Measurements from ENCODE around the gene LSAMP.

The LSAMP gene

DNA sequence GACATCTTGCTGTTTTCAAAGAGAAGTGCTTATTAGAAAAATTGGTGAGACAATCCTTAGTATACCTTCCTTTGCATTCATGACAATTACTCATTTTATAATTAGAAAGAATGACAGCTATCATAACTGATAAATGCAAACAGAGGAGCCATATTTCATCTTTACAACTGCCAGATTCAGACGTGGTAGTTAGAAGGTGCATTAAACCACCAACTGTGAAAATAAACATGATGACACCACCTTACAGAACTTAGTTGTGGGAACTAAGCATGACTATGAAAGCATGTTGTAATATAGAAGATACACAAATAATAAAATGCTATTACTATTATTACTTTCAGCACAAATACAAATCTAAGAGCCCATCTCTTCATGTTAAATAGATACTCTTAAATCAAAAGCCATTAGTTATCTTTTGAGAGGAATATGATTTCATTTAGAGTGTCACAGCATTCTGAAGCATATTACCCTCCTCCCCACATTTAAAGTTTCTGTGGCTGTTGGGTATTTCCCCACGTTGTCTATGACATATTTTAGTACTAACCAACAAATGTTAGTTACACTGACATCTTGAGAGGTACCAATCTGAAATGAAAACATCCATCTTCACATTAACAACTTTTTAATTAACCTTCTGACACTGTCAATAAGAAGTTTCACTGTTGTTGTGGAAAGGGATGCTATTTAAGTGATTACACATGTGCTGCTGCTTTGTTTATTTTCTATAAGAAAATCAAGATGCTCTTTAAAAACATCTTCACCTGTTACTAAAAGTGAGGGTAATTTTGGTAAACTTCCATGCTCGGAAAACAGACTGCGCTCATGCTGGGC lies 163.8 kb downstream of the LSAMP start:
- DNase-seq, result no peak

DNA sequence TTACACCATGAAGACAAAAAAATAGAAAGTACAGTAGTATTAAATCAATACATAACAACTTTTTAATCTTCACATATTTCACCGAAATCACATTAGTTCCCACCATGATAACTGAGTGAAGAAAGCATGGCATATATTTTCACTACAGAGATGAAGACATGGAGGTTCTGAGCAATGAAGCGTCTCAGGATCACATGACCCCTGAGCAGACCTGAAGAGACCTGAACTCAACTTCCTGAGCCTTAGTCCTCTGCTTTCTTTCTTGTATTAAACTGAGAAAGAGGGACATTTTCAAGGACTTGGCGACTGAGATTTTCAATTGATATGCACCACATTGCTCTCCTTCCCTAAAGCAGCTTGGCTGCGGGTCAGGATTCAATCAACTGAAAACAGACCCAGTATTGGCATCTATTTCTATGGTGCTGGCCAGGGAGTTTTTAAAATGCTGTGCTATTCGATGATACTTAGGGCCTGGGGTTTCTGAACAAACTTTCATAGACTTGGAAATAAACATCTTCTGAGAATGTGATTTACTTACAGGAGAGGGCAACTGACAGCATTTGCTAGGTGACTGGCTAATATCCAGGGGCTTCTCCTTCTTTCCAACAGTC lies 165.1 kb downstream of the LSAMP start:
- DNase-seq, result no peak

DNA sequence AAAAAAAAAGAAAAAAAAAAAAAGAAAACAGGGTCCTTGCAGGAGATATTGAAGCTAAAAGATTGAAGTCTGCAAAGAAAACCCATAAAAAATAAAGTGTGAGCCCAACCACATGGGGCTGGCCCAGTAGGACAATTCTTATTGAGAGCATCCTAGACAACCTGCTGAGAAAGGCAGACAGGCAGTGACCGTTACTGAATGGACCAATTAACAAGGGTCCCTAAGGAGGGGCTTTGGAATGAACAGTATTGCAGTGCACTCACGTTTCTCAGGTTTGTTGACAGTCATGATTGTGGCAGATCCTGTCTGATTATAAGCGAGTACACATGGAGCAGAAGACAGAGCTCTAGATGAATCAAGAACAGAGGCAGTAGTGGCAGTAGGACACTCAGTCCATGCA lies 168.6 kb downstream of the LSAMP start:
- DNase-seq, result no peak

DNA sequence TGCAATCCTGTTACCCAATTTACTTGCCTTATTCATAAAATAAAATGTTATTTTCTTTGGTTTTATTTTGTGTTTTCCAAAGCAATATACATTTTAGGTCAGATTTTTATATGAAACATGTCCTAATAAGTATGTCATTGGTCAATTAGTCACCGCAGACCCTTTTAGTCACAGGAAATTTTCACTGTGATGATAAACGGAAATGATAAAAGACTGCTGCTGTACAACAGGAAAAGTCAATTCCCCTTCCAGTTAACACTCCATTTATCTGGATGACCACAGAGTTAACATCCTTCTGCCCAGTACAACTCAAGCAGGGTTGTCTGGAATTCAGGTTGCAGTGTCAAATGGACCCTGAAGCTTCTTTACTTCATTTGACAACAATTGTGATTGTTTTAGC lies 175.2 kb downstream of the LSAMP start:
- no peak for DNase-seq

DNA sequence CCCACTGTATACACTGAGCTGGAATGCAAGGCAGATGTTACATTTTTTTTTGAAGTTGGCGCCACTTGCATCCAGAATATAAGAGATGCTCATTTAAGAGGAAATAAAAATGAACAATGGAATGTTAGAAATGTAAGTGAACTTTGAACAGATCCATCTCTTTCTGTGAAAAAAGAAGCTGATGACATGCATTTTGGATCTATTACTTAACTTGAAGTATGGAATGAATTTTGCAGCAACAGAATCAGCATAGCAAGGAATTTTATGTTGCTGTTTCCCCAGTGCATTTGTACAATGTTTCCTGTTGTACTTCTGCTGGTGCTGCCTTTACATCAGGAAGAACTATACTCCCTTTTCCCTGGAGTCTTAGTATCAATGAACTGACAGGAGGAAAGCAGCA lies 178.2 kb downstream of the LSAMP start:
- no peak for DNase-seq

DNA sequence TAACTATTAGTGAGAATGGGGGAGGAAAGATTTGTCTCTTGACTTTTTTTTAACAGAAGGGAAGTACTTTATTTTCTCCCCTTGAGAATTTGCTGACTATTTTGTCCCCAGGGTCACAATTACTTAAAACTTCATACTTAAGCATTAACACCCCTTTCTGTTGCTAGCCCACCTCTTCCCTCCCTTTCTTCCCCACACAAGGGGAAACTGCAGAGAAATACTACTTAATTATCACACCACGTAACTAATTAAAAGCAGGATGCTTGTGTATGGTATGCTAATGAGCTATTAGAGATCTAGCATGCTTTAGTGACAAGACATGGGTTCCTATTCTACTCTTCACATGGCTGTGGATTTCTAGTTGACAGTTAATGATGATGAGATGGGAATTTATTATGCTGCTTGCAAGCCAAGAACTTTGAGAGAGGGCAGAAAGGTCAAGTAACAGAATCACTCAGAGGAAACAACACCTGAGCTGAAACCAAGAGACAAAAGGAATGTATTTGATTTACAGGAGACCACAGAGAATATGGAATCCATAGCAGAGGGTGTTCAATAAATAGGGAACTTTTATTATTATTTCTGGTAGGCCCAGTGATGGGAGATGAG lies 179.2 kb downstream of the LSAMP start:
- DNase-seq, result no peak

DNA sequence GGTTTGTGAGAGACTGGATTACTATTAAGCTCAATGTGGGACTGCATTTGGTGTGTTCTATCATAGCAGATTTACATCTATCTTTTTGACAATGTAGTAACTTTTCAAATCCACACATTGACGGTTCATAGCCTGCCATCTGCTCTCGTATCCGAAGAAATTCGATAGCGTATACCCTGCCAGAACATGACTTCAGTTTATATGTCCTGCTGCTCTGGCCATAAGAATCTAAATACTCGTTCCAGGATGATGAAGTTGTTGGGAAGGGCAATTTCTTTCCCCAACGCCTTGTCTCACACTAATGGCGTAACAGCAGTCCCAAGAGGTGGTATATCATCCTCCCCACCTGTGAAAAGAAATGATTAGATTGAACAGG lies 180.0 kb downstream of the LSAMP start:
- DNase-seq, result no peak

DNA sequence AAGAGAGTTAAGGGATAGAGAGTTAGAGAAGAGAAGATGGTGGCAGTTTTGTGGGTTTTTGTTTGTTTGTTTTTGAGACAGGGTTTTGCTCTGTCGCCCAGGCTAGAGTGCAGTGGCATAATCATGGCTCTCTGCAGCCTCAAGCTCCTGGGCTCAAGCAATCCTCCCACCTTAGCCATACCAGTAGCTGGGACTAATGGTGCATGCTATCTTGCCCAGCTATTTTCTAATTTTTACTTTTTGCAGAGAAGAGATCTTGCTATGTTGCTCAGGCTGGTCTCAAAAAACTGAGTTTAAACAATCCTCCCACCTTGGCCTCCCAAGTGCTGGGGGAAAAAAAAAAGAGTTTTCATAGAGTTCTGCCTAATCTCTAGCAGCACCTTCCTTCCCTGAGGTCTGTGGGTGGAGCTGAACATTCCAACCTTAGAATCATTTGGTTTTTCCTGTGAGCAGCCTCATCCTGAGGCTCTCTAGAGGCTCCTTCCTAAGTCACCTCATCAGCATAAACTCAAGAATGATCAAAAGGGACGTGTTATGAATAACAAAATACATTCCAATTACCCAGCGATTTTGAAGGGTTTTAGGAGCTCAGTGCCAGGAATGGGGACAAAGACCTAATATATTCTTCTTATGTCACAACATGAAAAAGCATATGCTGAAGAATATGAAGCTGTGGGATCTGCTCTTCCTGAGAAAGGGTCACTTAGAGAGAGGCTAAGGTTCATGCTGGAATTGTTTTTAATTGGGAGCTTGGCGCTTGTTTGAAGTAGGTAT lies 180.6 kb downstream of the LSAMP start:
- DNase-seq, result no peak

DNA sequence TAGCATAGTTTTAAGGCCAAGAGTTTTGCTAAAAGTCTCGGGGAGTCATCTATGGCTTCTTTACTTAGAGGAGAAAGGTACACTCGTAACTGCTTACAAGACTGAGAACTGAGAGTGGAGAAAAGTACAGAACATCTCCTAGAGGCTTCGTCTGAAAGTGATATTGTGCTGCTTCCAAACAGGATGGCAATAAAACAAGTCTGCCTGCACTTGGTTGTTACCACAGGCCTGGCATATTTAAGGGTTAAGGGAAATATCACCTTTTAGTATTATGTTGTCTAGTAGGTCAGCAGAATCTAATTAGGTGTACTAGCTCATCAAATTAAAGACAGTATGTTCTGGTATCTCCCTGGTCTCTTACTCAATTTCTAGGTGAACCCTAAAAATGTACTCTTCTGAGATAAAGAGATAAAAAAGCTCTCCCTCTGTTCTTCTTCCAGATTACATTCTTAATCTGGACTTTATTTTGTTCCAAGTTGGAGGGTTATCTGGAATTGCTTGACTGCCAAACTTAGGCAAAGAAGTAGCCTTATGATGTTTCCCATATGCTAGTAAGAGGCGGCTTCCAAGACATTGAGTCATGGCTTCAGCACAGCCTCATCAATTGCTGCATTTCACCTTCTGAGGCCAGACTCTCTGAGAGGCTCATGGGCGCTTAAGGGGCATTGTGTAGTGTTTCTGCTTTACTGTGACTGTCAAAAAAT lies 181.3 kb downstream of the LSAMP start:
- no peak for DNase-seq

DNA sequence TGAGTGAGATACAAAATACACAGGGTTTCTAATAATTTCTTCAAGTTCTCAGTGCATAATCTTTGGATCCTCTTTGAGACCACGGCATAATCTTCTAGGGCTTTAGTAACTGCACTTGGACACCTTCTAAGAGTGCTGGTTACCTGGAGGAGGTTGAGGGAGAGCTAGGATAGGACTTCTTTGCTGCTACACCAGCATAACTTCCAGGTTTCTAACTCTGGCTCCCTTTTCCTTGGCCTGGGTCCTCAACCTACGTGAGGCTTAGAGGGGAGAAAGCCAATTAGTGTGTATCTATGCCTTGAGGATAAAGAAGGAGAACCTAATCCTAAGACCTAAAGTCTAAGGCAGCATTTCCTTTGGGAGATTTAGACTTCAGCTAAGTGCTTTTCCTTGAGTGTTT lies 184.8 kb downstream of the LSAMP start:
- no peak for DNase-seq

DNA sequence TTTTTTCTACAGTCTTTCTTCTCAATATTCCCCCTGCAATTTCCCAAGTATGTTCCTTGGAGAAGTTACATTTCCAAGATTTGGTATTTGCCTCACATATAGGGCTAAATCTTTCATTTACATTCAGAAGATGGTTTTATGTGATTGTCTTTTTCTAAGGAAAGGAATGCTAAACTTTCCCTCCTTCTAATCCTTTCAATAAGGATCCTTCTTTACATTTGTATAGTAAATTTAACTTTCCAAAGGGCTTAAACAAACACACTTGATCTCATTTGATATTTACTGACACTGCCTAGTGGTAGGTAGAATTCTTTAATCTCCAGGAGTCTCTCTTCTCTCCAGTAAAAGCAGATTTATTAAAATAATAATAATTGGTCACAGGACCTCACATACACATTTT lies 185.3 kb downstream of the LSAMP start:
- no peak for DNase-seq

DNA sequence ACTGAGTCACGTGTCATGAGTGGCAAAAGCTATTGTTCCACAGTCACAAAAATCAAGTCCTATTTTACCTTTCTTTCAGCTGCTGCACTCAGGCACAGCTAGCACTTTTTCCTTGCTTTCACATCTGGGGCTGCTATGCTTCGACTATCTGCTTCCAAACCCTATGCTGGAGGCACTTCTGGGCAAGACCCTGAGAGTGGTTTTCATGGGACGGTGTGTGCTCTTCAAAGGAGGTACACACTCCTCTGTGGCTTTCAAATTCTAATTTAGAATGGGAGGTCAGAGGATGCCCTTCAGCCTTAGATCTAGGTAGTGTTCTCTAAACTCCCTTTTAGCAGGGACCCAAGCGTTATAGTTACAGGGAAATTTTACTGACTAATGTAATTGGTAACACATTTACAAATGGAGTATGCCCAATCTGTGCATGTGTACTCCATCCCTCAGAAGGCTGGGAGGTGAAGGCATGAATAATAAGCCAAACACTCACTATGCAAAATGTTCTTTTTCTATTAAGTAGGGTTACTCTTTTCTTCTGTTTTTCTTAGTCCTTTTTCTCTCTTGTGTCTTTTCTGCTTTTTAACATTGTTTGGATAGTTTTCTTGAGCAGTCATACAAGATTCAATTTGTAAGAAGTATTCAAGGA lies 188.3 kb downstream of the LSAMP start:
- no peak for DNase-seq

DNA sequence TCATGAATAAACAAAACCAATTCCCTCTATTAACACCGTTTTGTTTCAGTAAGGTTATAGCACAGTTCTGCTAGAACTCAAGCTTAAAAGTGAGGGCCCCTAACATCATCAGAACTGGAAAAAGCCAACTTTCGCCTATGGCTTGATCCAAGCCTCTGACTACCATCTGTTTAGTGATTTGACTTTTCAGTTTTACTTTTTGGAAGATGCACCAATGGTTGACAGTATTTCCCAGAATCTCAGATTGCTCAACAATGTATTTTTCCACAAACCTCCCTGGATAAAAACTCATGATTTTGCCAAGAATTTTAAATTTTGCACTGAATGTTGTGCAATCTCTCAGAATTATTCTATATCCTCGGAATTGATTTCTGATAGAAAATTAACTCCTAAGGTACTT lies 190.7 kb downstream of the LSAMP start:
- no peak for DNase-seq

DNA sequence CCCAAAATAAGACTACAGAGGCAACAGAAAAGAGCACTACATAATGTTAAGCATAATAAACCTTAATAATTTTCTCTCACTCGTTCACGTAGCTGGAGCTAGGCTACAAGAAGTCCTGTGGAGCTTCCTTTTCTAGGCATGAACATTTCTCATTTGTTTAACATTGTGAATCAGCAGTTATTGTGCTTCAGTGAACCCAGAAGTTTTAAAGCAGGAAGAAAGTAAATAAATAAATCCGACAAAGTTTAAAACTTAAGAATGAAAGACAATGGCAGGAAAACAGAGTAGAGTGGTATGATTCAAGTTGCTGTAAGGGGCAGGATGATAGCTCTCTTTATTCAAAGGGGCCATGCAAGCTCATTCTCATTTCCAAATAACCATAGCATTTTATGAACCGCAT lies 191.8 kb downstream of the LSAMP start:
- DNase-seq, result no peak

DNA sequence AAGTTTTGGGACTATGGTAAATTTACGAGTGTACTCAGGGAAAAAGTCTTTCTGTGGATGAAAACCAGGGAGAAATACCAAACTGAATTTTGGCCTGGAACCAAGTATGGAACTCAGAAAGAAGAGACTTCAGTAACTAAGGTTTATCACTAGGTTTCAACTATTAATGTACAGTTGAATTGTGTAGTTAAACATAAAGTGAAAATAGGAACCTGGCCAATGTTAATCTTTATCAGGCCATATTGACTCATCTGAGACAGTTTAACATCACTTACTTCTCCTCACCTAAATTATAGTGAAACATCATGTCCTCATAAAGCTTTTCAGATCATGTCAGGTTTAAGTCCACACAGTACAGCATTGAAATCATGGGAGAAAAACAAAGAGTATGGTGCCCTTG lies 197.7 kb downstream of the LSAMP start:
- no peak for DNase-seq

DNA sequence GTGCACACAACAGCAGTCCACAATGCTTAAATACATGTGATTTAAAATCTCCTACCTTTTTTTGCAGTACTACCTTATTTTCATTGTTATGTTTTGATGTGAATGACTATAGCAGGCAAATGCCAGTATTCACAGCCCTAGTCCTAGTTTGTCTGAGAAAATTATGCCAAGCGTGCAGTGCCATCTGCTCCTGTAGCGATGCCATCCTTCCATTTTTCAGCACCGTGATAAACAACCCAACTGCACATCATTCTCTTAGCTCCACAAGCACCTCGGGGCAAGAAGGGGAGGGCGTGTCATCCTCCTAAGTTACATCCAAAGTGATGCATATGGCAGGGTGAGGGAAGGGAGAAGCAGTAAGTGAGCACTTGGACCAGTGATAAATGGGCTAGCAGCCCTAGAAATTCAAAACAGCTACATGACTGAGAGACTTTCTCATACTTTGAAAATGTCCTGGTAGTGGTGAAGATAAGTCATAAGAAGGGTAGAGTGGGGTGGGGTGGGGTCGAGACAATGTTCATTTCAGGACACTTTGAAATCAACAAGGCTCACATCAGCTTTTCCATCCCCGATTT lies 198.8 kb downstream of the LSAMP start:
- no peak for DNase-seq

DNA sequence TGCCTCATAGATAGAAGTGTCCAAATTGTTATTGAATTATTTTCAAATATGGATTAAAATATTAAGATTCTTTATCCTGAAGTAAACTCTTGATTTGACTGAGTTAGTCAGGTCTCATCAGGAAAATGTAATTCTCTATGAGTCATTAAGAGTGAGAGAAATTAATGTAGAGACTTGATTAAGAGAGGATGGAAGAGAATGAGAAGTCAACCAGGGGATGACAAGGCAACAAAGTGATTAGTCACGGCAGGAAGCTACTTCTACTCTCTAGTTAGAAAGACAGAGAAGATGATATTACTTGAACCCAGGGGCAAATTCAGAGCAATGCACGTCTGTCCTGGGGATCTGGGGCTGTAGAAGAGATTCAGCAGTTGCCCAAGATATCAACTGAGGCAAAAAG lies 202.5 kb downstream of the LSAMP start:
- DNase-seq, result no peak

DNA sequence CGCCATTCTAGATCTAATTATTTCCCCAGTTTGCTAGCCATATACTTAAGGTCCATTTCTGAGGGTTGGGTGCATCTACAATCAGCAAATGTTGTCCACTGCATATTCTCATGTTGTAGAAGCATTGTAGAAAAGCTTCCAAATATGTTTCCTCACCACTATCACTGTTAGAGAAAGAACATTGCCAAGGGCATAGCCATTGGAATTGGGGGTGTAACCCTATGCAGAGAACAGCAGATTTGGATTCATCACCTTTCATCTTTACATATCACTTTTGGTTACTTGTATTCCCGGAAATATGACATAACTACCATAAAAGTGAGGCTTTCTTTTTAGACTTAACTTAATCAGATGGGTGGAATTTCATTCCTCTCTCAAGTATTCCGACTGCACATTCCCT lies 203.6 kb downstream of the LSAMP start:
- DNase-seq, result no peak

DNA sequence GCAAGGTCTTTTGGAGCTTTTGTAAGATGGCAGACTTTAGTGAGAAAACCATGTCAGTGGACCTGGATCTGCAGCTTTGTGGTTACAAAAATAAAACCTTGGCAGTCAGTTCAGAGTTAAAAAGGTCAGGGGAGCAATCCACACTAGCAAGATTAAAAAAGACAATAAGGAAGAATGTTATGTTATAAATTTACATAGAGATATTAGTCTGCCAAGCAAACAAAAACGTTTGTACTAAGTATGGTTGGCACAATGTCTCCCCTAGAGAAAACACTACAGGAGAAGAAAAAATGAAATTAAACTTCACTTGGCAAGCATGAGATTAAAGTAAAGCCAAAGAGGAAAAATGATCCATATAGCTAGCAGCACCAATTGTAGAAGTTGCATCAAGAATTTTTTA lies 205.0 kb downstream of the LSAMP start:
- no peak for DNase-seq

DNA sequence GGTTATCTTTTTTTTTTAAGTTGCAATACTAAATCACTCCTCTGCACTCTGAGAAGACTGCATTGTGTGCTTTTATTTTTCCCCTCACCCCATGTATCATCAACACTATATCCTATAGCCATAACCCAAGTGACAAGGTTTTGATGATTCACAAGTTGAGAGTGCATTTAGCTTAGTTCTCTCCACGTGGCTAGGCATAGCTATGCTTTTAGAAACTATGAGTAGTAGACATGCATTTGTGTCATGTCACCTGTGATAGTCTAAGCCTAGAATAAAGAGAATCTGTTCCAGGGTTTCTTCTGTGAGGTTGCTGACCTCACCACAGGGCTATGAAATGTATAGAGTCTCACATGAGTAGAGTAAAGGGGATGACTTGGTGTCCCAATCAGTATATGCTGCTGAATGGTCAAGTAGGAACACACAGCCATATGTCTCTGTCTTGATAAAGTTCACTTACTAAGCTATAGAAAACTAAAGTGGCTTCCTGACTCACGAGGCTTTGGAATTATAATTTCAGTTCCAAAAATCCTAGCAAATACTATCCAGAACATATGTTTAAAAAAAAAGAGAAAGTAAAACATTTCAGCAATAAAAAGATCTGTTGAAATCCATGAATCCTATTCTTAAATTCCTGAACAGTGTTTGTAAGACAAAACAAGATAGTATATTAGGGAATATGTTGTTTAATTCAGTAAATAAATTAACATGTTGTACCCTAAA lies 206.3 kb downstream of the LSAMP start:
- DNase-seq, result no peak

DNA sequence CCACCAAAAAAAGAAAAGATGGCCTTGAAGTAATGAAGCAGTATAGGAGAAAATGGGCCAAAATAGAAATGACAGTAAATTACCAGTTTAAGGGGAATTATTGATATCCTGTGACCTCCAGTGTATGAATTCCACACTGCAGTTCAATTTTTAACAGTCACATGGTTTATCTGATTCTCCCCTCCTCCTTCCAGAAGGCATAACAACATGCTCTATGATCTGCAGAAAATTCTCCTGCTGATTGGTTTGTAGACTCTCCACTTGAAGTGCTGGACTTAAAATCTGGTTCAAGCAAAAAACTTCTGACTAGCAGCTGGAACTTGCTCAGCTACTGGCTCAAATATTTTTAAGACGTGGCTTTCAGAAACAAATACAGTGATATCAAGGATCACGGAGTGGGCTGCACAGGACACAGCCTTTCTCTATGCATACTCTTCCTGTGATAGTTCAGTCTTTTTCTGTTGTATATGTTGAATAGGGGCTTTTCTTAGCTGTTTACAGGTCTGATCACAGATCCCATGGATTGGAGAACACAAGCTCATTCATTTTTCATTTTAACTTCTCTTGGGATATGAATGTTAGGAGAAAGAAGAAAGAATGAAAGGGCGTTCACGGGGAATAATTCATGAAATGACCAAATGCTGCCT lies 211.5 kb downstream of the LSAMP start:
- no peak for DNase-seq

All from activated T-cell treated with anti-CD3 and anti-CD28 coated beads, Interleukin-2, amount 50 U/mL, for 48 hours (primary cell).